ENCODE measurements around the gene VDR.

Gene VDR

DNA sequence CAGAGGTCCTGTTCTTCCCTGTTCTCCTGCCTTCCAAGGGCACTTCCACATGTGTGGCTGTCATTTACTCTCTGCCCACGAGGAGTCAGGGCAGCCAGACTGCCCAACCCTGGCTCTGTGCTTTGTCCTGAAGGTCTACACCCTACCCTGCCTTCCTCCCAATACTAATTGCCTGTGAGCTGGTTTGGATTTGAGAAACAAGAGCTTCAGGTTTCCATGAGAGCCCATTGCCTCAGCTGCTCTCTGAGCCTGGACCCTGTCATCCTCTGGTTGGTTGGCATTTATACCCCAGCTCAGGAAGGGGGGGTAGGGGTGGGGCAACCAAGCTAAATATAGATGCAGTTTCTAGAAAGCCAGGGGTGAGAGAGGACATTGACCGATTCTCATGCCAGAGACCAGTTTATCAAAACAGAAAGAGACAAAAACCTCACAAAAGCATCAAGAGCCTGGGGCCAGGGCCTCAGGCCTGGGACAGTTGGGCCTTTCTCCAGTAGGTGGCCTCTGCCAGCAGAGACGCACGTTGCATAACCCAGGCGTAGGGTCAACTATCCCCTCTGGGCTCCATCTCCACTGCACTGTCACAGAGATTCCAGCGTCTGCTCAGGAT, 34.5 kb downstream of the VDR start:
- H3K4me2 ChIP-seq (ENCODE audit: low read length) = no peak overlapping the region
- H3K27ac ChIP-seq (ENCODE audit: low read depth, low read length) = no peak overlapping the region
- no peaks in the 10 kb centered on the region for H4K20me1 ChIP-seq (ENCODE audit: control insufficient read depth, insufficient read depth, low read depth, low read length)
- no peaks in the 10 kb centered on the region for H3K79me2 ChIP-seq (ENCODE audit: control insufficient read depth, low read length)
- H3K9me3 ChIP-seq (ENCODE audit: control insufficient read depth, insufficient read depth, low read length) = no peaks in the 10 kb centered on the region
- TF ChIP-seq CTCF (IDR thresholded peaks at IDR 0.05; ENCODE audit: low read depth, low read length, poor library complexity, severe bottlenecking) (peak; percentile 51), EZH2phosphoT487 (IDR thresholded peaks at IDR 0.05; ENCODE audit: borderline replicate concordance, low read length) (no peak)
- no peaks in the 10 kb centered on the region for H3K27me3 ChIP-seq (ENCODE audit: control insufficient read depth, low read length)
- no peaks in the 10 kb centered on the region for H3K36me3 ChIP-seq (ENCODE audit: control insufficient read depth, low read length)
- no peaks in the 10 kb centered on the region for H3F3A ChIP-seq (ENCODE audit: control insufficient read depth, insufficient read depth)
- no peak overlapping the region for H3K4me3 ChIP-seq (ENCODE audit: low read length)
- H3K4me1 ChIP-seq (ENCODE audit: control insufficient read depth, low read length) = no peaks in the 10 kb centered on the region
- H3K9me2 ChIP-seq (replicated peaks; ENCODE audit: control insufficient read depth, low read length) = no peaks in the 10 kb centered on the region

GRCh38 chr12:47868552-47869031, 36.2 kb downstream of the VDR start:
- H3K4me1 ChIP-seq (ENCODE audit: control insufficient read depth, low read length) = no peaks in the 10 kb centered on the region
- H3K9me3 ChIP-seq (ENCODE audit: control insufficient read depth, insufficient read depth, low read length) = no peaks in the 10 kb centered on the region
- no peak overlapping the region for H3K4me3 ChIP-seq (ENCODE audit: low read length)
- H3K79me2 ChIP-seq (ENCODE audit: control insufficient read depth, low read length) = no peaks in the 10 kb centered on the region
- H3K4me2 ChIP-seq (ENCODE audit: low read length) = no peak overlapping the region
- TF ChIP-seq EZH2phosphoT487 (IDR thresholded peaks at IDR 0.05; ENCODE audit: borderline replicate concordance, low read length) = no peak
- no peak overlapping the region for H3K27ac ChIP-seq (ENCODE audit: low read depth, low read length)
- H3K27me3 ChIP-seq (ENCODE audit: control insufficient read depth, low read length) = no peaks in the 10 kb centered on the region
- H4K20me1 ChIP-seq (ENCODE audit: control insufficient read depth, insufficient read depth, low read depth, low read length) = no peaks in the 10 kb centered on the region
- H3F3A ChIP-seq (ENCODE audit: control insufficient read depth, insufficient read depth) = no peaks in the 10 kb centered on the region
- no peaks in the 10 kb centered on the region for H3K9me2 ChIP-seq (replicated peaks; ENCODE audit: control insufficient read depth, low read length)
- no peaks in the 10 kb centered on the region for H3K36me3 ChIP-seq (ENCODE audit: control insufficient read depth, low read length)

DNA sequence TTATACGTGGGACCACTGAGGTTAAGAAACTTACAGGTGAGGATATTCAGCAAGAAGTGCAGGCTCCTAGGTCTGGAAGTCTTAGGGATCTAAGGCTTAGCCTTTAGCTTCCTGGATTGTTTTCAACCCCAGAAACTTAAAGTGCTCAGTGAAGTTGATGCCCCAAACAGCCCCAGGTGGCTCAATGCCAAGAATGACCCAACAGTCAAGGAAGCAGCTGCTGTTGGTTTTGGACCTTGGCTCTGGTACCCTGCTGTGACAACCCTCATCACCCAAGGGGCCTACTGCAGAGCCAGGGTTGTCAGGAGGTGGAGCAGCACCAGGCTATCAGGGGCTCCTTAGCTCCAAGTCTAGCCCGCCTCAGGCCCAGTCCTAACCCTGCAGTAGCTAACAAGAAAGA, 36.8 kb downstream of the VDR start:
- Histone ChIP-seq H3K36me3 (ENCODE audit: control insufficient read depth, low read length) (no peaks in the 10 kb centered on the region), H3K27me3 (ENCODE audit: control insufficient read depth, low read length) (no peaks in the 10 kb centered on the region), H3K9me2 (replicated peaks; ENCODE audit: control insufficient read depth, low read length) (no peaks in the 10 kb centered on the region), H3K4me1 (ENCODE audit: control insufficient read depth, low read length) (no peaks in the 10 kb centered on the region), H3K27ac (ENCODE audit: low read depth, low read length) (no peak overlapping the region), H3F3A (ENCODE audit: control insufficient read depth, insufficient read depth) (no peaks in the 10 kb centered on the region), H3K4me3 (ENCODE audit: low read length) (no peak overlapping the region), H3K79me2 (ENCODE audit: control insufficient read depth, low read length) (no peaks in the 10 kb centered on the region), H3K9me3 (ENCODE audit: control insufficient read depth, insufficient read depth, low read length) (no peaks in the 10 kb centered on the region), H4K20me1 (ENCODE audit: control insufficient read depth, insufficient read depth, low read depth, low read length) (no peaks in the 10 kb centered on the region), H3K4me2 (ENCODE audit: low read length) (no peak overlapping the region)
- TF ChIP-seq EZH2phosphoT487 (IDR thresholded peaks at IDR 0.05; ENCODE audit: borderline replicate concordance, low read length) (no peak), CTCF (IDR thresholded peaks at IDR 0.05; ENCODE audit: low read depth, low read length, poor library complexity, severe bottlenecking) (no peak)

- Histone ChIP-seq H3K4me1 (ENCODE audit: control insufficient read depth, low read length) (no peaks in the 10 kb centered on the region), H3K27ac (ENCODE audit: low read depth, low read length) (no peak overlapping the region), H4K20me1 (ENCODE audit: control insufficient read depth, insufficient read depth, low read depth, low read length) (no peaks in the 10 kb centered on the region), H3K36me3 (ENCODE audit: control insufficient read depth, low read length) (no peaks in the 10 kb centered on the region), H3K4me2 (ENCODE audit: low read length) (no peak overlapping the region), H3K9me2 (replicated peaks; ENCODE audit: control insufficient read depth, low read length) (no peaks in the 10 kb centered on the region), H3F3A (ENCODE audit: control insufficient read depth, insufficient read depth) (no peaks in the 10 kb centered on the region), H3K27me3 (ENCODE audit: control insufficient read depth, low read length) (no peaks in the 10 kb centered on the region), H3K9me3 (ENCODE audit: control insufficient read depth, insufficient read depth, low read length) (no peaks in the 10 kb centered on the region), H3K79me2 (ENCODE audit: control insufficient read depth, low read length) (no peaks in the 10 kb centered on the region), H3K4me3 (ENCODE audit: low read length) (no peak overlapping the region)
- TF ChIP-seq EZH2phosphoT487 (IDR thresholded peaks at IDR 0.05; ENCODE audit: borderline replicate concordance, low read length) (no peak), CTCF (IDR thresholded peaks at IDR 0.05; ENCODE audit: low read depth, low read length, poor library complexity, severe bottlenecking) (no peak)
These were observed 37.3 kb downstream of the VDR start for GRCh38 chr12:47867495-47867941.
